Measurements from ENCODE around the gene EPHA4.

DNA sequence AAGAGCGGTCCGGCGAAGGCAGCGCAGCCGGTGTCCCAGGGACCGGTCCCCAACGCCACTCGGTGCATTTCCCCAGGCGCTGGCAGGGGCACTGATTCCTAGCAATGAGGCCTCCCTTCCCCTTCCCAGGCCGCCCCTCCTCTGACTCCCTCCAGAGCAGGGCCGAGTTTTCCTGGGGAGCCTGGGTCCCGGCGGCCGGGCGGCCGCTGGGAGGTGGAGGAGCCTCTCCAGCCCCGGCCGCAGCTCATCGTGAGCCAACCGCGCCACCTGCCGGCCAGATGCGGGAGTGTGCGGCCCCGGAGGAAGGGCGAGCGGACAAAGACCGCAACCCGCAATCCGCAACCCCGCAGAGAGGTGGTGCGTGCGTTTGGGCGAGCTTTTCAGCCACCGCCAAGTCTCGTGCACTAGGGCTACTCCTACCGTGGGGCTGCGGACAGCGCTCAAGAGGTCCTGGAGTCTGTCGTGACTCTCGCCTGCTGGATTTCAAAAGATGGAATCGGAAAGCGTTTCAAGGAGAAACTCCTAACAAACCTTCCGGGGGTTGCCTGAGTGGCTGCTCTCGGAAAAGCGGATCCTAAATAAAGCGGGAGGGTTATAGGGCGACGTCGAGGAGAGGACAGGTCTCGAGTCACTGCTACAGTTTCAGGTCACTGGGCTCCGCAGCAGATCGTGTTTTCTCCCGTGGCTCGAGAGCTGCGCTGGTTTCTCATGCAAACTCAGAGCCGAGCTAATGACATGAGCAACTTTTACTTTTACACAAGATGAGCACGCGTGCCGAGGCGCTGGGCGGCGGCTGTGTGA lies 1.5 kb upstream of the EPHA4 start:
- no peak for TF ChIP-seq EZH2 (IDR thresholded peaks at IDR 0.05; ENCODE audit: borderline replicate concordance, low read depth, low read length, severe bottlenecking)
- TF ChIP-seq, protein P1, sequence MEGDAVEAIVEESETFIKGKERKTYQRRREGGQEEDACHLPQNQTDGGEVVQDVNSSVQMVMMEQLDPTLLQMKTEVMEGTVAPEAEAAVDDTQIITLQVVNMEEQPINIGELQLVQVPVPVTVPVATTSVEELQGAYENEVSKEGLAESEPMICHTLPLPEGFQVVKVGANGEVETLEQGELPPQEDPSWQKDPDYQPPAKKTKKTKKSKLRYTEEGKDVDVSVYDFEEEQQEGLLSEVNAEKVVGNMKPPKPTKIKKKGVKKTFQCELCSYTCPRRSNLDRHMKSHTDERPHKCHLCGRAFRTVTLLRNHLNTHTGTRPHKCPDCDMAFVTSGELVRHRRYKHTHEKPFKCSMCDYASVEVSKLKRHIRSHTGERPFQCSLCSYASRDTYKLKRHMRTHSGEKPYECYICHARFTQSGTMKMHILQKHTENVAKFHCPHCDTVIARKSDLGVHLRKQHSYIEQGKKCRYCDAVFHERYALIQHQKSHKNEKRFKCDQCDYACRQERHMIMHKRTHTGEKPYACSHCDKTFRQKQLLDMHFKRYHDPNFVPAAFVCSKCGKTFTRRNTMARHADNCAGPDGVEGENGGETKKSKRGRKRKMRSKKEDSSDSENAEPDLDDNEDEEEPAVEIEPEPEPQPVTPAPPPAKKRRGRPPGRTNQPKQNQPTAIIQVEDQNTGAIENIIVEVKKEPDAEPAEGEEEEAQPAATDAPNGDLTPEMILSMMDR (IDR thresholded peaks at IDR 0.05; ENCODE audit: borderline replicate concordance, extremely low read depth, low read length, poor library complexity, severe bottlenecking): peak; percentile 66
